GM12865 (cell line): ENCODE measurements around the gene VWF.

ENCODE experiments used
- DNase-seq: peaks from one replicate; pipeline ENCODE4 v3.0.0; 2010; ENCODE audit warnings: low read depth
- H3K4me3 ChIP-seq: 2 replicates; pipeline ENCODE4 v1.5.1; 2011; ENCODE audit warnings: mild to moderate bottlenecking, low read depth, low read length, control low read depth
- TF ChIP-seq, protein P1 (sequence below): IDR thresholded peaks from 2 replicates; pipeline ENCODE4 v1.5.1; 2011; ENCODE audit warnings: low read length, control low read depth, low read depth, inconsistent platforms; ENCODE audit not compliant: insufficient read depth; ENCODE audit errors: missing control alignments

Gene VWF

DNA sequence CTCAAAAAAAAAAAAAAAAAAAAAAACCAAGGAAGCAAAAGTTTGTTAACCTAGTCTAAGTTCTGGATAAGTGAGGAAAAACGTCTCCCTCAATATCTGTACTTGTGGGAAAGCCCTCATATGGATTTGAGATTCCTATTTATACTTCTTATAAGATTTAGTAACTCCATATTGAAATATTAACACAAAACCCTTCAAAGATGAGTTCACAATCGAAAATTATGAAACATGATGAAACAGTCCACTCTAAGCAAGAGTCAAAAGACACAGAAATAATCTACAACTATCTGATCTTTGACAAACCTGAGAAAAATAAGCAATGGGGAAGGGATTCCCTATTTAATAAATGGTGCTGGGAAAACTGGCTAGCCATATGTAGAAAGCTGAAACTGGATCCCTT is 25.2 kb downstream of the VWF start:
- DNase-seq, result no peak
- TF ChIP-seq, protein P1, sequence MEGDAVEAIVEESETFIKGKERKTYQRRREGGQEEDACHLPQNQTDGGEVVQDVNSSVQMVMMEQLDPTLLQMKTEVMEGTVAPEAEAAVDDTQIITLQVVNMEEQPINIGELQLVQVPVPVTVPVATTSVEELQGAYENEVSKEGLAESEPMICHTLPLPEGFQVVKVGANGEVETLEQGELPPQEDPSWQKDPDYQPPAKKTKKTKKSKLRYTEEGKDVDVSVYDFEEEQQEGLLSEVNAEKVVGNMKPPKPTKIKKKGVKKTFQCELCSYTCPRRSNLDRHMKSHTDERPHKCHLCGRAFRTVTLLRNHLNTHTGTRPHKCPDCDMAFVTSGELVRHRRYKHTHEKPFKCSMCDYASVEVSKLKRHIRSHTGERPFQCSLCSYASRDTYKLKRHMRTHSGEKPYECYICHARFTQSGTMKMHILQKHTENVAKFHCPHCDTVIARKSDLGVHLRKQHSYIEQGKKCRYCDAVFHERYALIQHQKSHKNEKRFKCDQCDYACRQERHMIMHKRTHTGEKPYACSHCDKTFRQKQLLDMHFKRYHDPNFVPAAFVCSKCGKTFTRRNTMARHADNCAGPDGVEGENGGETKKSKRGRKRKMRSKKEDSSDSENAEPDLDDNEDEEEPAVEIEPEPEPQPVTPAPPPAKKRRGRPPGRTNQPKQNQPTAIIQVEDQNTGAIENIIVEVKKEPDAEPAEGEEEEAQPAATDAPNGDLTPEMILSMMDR, result no peak
- H3K4me3 ChIP-seq, result no peak overlapping the region

GRCh38 chr12:6097411-6097810 is 27.1 kb downstream of the VWF start:
- no peak overlapping the region for H3K4me3 ChIP-seq
- TF ChIP-seq, protein P1, result no peak
- no peak for DNase-seq

- no peak for DNase-seq
Measured at GRCh38 chr12:6096527-6096926, 27.9 kb downstream of the VWF start.

DNA sequence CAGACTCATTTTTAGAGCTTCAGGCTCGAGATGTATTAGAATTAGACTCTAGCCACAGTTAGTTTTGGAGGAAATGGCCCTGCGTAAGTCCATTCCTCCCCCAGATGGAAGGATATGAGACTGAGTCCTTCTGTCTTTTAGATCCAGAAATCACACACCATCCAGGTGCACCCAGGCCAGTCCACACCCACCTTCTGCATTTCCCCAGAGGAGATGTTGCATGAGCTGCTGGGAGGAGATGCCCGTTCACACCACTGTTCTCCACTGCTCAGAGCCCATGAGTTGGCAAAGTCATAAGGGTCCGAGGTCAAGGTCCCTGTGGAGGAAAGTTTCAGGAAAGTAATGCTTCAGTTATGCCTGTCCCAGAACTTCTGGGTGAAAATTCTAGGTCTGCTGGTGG is 29.2 kb downstream of the VWF start:
- no peak for DNase-seq
- TF ChIP-seq, protein P1, result no peak
- H3K4me3 ChIP-seq, result no peak overlapping the region

More at GRCh38 chr12:6096527-6096926, 27.9 kb downstream of the VWF start:
- H3K4me3 ChIP-seq, result no peak overlapping the region
- TF ChIP-seq, protein P1, result no peak

DNA sequence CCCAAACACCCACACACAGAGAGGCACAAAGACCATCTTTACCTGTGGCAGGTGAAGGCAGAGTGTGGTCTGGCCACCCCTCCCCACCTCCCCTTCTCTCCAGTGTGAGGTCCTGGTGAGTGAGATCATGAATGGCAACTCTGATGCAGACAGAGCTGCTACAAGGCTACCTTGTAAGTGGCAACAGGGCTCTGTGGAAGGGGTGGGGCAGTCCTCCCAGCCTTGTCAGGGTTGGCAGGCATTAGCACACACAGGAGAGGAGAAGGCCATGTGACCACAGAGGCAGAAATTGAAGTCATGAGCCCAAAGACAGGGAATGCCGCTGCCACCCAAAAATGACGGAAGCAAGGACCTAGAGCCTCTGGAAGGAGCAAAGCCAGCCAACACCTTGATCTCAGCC is 30.7 kb downstream of the VWF start:
- no peak for DNase-seq
- TF ChIP-seq, protein P1, result no peak
- H3K4me3 ChIP-seq, result no peak overlapping the region

- no peak overlapping the region for H3K4me3 ChIP-seq
- no peak for DNase-seq
- TF ChIP-seq, protein P1, result no peak
Measured at GRCh38 chr12:6092784-6093722, 31.4 kb downstream of the VWF start.
